ENCODE data around the gene ZSCAN32. TPM values are rescaled to one million over a fixed set of nuclear protein-coding genes. Genes with fewer than 3 reads are reported as not detected.

The ZSCAN32 gene
- 10 to 100 TPM in 3 of 4 donors, 1 to 10 TPM in 1; 1.8 to 27.6 (median 16.1) TPM for total RNA-seq

GRCh38 chr16:3400779-3401688 is at the start of gene ZSCAN32, which contains the start of gene ZNF174:
Gene ZSCAN32 (minus strand): TSS chr16:3401004. CDS start chr16:3397557, 3,447 bp downstream.
Gene ZNF174 (plus strand): TSS chr16:3401215. CDS start chr16:3402005, 790 bp downstream.
- H3K4me1 ChIP-seq: no peaks in the 10 kb centered on the region
- no peaks in the 10 kb centered on the region for H3K36me3 ChIP-seq
- peak within 1 kb of the TSS; percentile 83 to 98 for H3K4me3 ChIP-seq
- peaks cover 0 to 9% of the 10 kb centered on the region in 2 donors for H3K9me3 ChIP-seq
- TF ChIP-seq POLR2A (IDR thresholded peaks at IDR 0.05): peak in 1 of 2 donors; percentile 53
- TF ChIP-seq CTCF (IDR thresholded peaks at IDR 0.05): peak in 2 of 4 experiments; percentile 19 to 26
- intact Hi-C loops (cut with DNase I; ENCODE audit: low total_unique reads): loop anchor here (5.0 kb wide), 1 partner anchor 89 kb away; no protein-coding TSS in a partner anchor
- H3K27ac ChIP-seq: peak within 1 kb of the TSS; percentile 62 to 88
- no peaks in the 10 kb centered on the region for H3K27me3 ChIP-seq
- peak; percentile 99 to 100 for DNase-seq

GRCh38 chr16:3444032-3444388 is 43.2 kb upstream of the ZSCAN32 start:
- H3K4me3 ChIP-seq: peak overlapping the region; percentile 55 to 57
- intact Hi-C loops (cut with DNase I; ENCODE audit: low total_unique reads): no loop called here
- no peaks in the 10 kb centered on the region for H3K4me1 ChIP-seq
- H3K27me3 ChIP-seq: no peaks in the 10 kb centered on the region
- no peaks in the 10 kb centered on the region for H3K36me3 ChIP-seq
- DNase-seq: no peak
- H3K27ac ChIP-seq: peak overlapping the region; percentile 35 to 59
- TF ChIP-seq POLR2A (IDR thresholded peaks at IDR 0.05) (no peak), CTCF (IDR thresholded peaks at IDR 0.05) (no peak)
- H3K9me3 ChIP-seq: peaks cover 0 to 13% of the 10 kb centered on the region in 2 donors

- TF ChIP-seq POLR2A (IDR thresholded peaks at IDR 0.05): no peak
- no peak for TF ChIP-seq CTCF (IDR thresholded peaks at IDR 0.05)
- peak; percentile 73 to 77 for DNase-seq
- intact Hi-C loops (cut with DNase I; ENCODE audit: low total_unique reads): no loop called here
- peaks cover 0 to 15% of the 10 kb centered on the region in 2 donors for H3K9me3 ChIP-seq
- H3K4me1 ChIP-seq: no peaks in the 10 kb centered on the region
- H3K27me3 ChIP-seq: no peaks in the 10 kb centered on the region
- no peaks in the 10 kb centered on the region for H3K36me3 ChIP-seq
- peak within 1 kb of the TSS; percentile 55 to 57 for H3K4me3 ChIP-seq
- peak within 1 kb of the TSS; percentile 45 to 59 for H3K27ac ChIP-seq
These were observed 42.6 kb upstream of the ZSCAN32 start, which contains the start of the genes NAA60 and ZNF597 for GRCh38 chr16:3443108-3444031. Gene NAA60 (plus strand): TSS chr16:3443680. CDS start chr16:3476228, 32,548 bp downstream. Gene ZNF597 (minus strand): TSS chr16:3443504. CDS start chr16:3443153, 351 bp downstream.

- TF ChIP-seq CTCF (IDR thresholded peaks at IDR 0.05) (no peak), POLR2A (IDR thresholded peaks at IDR 0.05) (no peak)
- Histone ChIP-seq H3K9me3 (peaks cover 0 to 15% of the 10 kb centered on the region in 2 donors), H3K36me3 (no peaks in the 10 kb centered on the region)
These were observed 38.8 kb upstream of the ZSCAN32 start for GRCh38 chr16:3439637-3440036.

More at GRCh38 chr16:3439637-3440036, 38.8 kb upstream of the ZSCAN32 start:
- intact Hi-C loops (cut with DNase I; ENCODE audit: low total_unique reads): no loop called here
- no peak for DNase-seq
- H3K4me3 ChIP-seq: no peak overlapping the region
- H3K4me1 ChIP-seq: no peaks in the 10 kb centered on the region
- no peak overlapping the region for H3K27ac ChIP-seq
- H3K27me3 ChIP-seq: no peaks in the 10 kb centered on the region
